Coronary artery (tissue), 2 donors: Measurements from ENCODE around the gene SSR3.
"Not testable (repeated sequence)": the region's sequence is repeated elsewhere in the genome, so short reads cannot be mapped to it uniquely, and the experiment has no call there.

Source experiments
- DNase-seq: peaks from one replicate; pipeline ENCODE4 v3.0.0-alpha.2; 2017; ENCODE audit warnings: low spot score
- H3K27ac ChIP-seq, 2 donors: fragments of 200-600 bp; sonication (generic); one replicate each; pipeline ENCODE4 v1.5.1; 2016 to 2019
- H3K4me3 ChIP-seq: fragments of 200-600 bp; sonication (generic); 2 replicates; pipeline ENCODE4 v1.5.1; 2016; ENCODE audit warnings: mild to moderate bottlenecking, moderate library complexity
- CTCF ChIP-seq: fragments of 200-600 bp; sonication (generic); IDR thresholded peaks from one replicate; pipeline ENCODE4 v1.5.1; 2019; ENCODE audit warnings: antibody characterized with exemption

The SSR3 gene

GRCh38 chr3:156599089-156599874 is 44.4 kb upstream of the SSR3 start:
- no peak for TF ChIP-seq CTCF
- DNase-seq: no peak
- no peak overlapping the region for H3K4me3 ChIP-seq
- H3K27ac ChIP-seq: no peak overlapping the region

GRCh38 chr3:156598413-156598812 is 43.5 kb upstream of the SSR3 start:
- no peak for TF ChIP-seq CTCF
- H3K4me3 ChIP-seq: no peak overlapping the region
- DNase-seq: no peak
- no peak overlapping the region for H3K27ac ChIP-seq

GRCh38 chr3:156594219-156594683 is 39.3 kb upstream of the SSR3 start:
- TF ChIP-seq CTCF: no peak
- H3K4me3 ChIP-seq: peak overlapping the region; percentile 40
- no peak overlapping the region for H3K27ac ChIP-seq
- DNase-seq: no peak

GRCh38 chr3:156593814-156594213 is 38.9 kb upstream of the SSR3 start:
- Histone ChIP-seq H3K4me3 (no peak overlapping the region), H3K27ac (no peak overlapping the region)
- no peak for DNase-seq
- TF ChIP-seq CTCF: no peak

- H3K4me3 ChIP-seq, H3K27ac ChIP-seq, DNase-seq: not testable (repeated sequence)
Measured at GRCh38 chr3:156589806-156590205, 34.9 kb upstream of the SSR3 start.

GRCh38 chr3:156587760-156588069 is 32.8 kb upstream of the SSR3 start:
- Histone ChIP-seq H3K4me3 (no peak overlapping the region), H3K27ac (peak overlapping the region in 1 of 2 donors; percentile 10)
- no peak for DNase-seq
- TF ChIP-seq CTCF: no peak

- H3K27ac ChIP-seq: peak overlapping the region in 1 of 2 donors; percentile 10
- TF ChIP-seq CTCF: no peak
- no peak overlapping the region for H3K4me3 ChIP-seq
- DNase-seq: no peak
Measured at GRCh38 chr3:156586905-156587759, 32.2 kb upstream of the SSR3 start.
